Measurements from ENCODE around the gene GNAI3.

- no peak for TF ChIP-seq GABPA (IDR thresholded peaks at IDR 0.05; ENCODE audit: low read depth, low read length)
- no peak for TF ChIP-seq GABPA (CRISPR knock-in tag; IDR thresholded peaks at IDR 0.05; ENCODE audit: low read depth)
- TF ChIP-seq, protein P1, sequence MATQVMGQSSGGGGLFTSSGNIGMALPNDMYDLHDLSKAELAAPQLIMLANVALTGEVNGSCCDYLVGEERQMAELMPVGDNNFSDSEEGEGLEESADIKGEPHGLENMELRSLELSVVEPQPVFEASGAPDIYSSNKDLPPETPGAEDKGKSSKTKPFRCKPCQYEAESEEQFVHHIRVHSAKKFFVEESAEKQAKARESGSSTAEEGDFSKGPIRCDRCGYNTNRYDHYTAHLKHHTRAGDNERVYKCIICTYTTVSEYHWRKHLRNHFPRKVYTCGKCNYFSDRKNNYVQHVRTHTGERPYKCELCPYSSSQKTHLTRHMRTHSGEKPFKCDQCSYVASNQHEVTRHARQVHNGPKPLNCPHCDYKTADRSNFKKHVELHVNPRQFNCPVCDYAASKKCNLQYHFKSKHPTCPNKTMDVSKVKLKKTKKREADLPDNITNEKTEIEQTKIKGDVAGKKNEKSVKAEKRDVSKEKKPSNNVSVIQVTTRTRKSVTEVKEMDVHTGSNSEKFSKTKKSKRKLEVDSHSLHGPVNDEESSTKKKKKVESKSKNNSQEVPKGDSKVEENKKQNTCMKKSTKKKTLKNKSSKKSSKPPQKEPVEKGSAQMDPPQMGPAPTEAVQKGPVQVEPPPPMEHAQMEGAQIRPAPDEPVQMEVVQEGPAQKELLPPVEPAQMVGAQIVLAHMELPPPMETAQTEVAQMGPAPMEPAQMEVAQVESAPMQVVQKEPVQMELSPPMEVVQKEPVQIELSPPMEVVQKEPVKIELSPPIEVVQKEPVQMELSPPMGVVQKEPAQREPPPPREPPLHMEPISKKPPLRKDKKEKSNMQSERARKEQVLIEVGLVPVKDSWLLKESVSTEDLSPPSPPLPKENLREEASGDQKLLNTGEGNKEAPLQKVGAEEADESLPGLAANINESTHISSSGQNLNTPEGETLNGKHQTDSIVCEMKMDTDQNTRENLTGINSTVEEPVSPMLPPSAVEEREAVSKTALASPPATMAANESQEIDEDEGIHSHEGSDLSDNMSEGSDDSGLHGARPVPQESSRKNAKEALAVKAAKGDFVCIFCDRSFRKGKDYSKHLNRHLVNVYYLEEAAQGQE (IDR thresholded peaks at IDR 0.05; ENCODE audit: borderline replicate concordance in 1 of 2, low read depth in 1 of 2, low read length in 2 of 2) = no peak
- no peak for TF ChIP-seq KLF16 (CRISPR knock-in tag; IDR thresholded peaks at IDR 0.05)
- TF ChIP-seq, protein P2, sequence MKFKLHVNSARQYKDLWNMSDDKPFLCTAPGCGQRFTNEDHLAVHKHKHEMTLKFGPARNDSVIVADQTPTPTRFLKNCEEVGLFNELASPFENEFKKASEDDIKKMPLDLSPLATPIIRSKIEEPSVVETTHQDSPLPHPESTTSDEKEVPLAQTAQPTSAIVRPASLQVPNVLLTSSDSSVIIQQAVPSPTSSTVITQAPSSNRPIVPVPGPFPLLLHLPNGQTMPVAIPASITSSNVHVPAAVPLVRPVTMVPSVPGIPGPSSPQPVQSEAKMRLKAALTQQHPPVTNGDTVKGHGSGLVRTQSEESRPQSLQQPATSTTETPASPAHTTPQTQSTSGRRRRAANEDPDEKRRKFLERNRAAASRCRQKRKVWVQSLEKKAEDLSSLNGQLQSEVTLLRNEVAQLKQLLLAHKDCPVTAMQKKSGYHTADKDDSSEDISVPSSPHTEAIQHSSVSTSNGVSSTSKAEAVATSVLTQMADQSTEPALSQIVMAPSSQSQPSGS (CRISPR knock-in tag; IDR thresholded peaks at IDR 0.05) = no peak
- TF ChIP-seq, protein P3, sequence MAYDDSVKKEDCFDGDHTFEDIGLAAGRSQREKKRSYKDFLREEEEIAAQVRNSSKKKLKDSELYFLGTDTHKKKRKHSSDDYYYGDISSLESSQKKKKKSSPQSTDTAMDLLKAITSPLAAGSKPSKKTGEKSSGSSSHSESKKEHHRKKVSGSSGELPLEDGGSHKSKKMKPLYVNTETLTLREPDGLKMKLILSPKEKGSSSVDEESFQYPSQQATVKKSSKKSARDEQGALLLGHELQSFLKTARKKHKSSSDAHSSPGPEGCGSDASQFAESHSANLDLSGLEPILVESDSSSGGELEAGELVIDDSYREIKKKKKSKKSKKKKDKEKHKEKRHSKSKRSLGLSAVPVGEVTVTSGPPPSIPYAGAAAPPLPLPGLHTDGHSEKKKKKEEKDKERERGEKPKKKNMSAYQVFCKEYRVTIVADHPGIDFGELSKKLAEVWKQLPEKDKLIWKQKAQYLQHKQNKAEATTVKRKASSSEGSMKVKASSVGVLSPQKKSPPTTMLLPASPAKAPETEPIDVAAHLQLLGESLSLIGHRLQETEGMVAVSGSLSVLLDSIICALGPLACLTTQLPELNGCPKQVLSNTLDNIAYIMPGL (CRISPR knock-in tag; IDR thresholded peaks at IDR 0.05; ENCODE audit: borderline replicate concordance in 1 of 2, low read depth in 1 of 2) = no peak
- no peak for TF ChIP-seq RFXANK (CRISPR knock-in tag; IDR thresholded peaks at IDR 0.05)
- no peak for TF ChIP-seq ZNF747 (CRISPR knock-in tag; IDR thresholded peaks at IDR 0.05; ENCODE audit: borderline replicate concordance)
- TF ChIP-seq, protein P4, sequence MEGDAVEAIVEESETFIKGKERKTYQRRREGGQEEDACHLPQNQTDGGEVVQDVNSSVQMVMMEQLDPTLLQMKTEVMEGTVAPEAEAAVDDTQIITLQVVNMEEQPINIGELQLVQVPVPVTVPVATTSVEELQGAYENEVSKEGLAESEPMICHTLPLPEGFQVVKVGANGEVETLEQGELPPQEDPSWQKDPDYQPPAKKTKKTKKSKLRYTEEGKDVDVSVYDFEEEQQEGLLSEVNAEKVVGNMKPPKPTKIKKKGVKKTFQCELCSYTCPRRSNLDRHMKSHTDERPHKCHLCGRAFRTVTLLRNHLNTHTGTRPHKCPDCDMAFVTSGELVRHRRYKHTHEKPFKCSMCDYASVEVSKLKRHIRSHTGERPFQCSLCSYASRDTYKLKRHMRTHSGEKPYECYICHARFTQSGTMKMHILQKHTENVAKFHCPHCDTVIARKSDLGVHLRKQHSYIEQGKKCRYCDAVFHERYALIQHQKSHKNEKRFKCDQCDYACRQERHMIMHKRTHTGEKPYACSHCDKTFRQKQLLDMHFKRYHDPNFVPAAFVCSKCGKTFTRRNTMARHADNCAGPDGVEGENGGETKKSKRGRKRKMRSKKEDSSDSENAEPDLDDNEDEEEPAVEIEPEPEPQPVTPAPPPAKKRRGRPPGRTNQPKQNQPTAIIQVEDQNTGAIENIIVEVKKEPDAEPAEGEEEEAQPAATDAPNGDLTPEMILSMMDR (CRISPR knock-in tag; IDR thresholded peaks at IDR 0.05) = peak; percentile 37; the same call in 1 of the 2 replicates
- TF ChIP-seq GTF2F1 (IDR thresholded peaks at IDR 0.05; ENCODE audit: low read length) = no peak
- no peak for TF ChIP-seq MAX (IDR thresholded peaks at IDR 0.05)
- TF ChIP-seq, protein P5, sequence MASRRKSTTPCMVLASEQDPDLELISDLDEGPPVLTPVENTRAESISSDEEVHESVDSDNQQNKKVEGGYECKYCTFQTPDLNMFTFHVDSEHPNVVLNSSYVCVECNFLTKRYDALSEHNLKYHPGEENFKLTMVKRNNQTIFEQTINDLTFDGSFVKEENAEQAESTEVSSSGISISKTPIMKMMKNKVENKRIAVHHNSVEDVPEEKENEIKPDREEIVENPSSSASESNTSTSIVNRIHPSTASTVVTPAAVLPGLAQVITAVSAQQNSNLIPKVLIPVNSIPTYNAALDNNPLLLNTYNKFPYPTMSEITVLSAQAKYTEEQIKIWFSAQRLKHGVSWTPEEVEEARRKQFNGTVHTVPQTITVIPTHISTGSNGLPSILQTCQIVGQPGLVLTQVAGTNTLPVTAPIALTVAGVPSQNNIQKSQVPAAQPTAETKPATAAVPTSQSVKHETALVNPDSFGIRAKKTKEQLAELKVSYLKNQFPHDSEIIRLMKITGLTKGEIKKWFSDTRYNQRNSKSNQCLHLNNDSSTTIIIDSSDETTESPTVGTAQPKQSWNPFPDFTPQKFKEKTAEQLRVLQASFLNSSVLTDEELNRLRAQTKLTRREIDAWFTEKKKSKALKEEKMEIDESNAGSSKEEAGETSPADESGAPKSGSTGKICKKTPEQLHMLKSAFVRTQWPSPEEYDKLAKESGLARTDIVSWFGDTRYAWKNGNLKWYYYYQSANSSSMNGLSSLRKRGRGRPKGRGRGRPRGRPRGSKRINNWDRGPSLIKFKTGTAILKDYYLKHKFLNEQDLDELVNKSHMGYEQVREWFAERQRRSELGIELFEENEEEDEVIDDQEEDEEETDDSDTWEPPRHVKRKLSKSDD (CRISPR knock-in tag; IDR thresholded peaks at IDR 0.05; ENCODE audit: low read depth) = no peak
- no peak for TF ChIP-seq CEBPB (IDR thresholded peaks at IDR 0.05; ENCODE audit: borderline replicate concordance, low read depth, low read length)
Observed at GRCh38 chr1:109649491-109649914, 101.1 kb downstream of the GNAI3 start.
